ENCODE results near the gene ALPK1.

ALPK1 gene

DNA sequence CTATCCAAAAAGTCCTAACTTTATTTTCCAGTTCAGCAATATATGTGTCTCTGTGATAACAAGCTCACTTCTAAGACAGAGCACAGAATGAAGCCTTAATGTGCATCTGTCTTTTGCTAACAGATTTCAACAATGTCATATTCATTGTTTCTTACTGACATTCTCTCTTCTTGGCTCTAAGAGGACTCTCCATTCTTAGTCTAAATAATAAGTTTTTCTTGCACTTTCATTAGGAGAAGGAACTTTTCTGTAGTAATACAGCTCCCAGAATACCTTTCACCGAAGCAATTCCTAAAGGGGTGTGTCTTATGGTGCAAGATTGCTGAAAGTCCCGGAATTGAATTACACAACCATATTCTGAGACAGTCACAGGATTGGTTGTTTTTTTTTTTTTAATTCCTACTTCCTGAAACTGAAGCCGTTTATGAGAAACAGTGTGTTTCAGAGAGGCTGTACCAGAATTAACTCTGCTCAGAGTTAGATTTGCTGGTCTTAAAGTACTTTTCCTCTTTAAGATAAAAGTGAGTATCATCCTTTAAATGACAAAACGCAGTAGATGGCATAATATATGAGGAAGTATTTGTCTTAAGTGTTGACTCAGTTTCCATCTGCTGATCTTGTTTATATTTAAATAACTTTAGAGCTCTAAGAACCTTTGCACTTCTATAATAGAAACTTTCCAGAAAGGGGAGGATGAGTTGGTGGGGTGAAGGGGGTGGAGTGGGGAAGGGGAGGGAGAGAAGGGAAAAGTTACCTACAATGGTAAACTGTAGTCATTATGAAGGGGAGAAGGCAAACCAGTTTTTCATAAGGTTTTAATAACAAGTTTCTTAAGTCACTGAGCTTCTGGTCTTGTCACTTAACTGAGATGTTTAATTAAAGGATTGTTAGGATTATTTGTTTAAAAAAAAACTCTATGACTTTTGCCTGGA is at the start of gene ALPK1:
Gene ALPK1 (plus strand): TSS at position 421 of the 932 bp plus-strand sequence.
- H3K4me3 ChIP-seq (ENCODE audit: low read depth, low read length), result peak within 1 kb of the TSS; percentile 10

DNA sequence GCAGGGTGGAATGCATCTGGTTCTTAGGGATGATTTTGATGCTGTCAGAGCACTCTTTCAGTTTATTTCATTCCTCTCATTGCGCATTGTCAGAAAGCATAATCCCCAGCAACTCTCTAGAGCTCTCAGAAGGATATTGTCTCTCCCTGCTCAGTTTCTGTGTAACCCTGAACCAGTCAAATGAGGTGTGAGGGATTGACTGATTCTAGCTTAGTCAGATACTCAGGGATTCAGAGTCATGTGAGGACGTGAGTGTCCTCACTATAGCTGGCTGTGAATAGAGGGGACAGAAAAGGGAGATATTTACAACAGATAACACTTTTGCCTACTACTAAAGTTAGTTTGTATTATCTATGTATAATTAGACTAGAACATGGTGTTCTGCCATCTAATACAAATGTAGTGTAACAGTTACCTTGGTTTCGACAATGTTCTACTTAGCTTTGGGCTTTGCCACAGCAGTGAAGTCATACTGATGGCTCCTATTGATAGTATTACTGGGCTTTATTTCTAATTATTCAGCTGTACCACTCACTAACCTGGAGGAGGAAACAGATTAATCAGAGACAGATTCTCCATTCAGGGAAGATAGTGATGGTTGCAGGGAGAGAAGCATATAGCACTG is 46.0 kb upstream of the ALPK1 start:
- TF ChIP-seq, protein P1, sequence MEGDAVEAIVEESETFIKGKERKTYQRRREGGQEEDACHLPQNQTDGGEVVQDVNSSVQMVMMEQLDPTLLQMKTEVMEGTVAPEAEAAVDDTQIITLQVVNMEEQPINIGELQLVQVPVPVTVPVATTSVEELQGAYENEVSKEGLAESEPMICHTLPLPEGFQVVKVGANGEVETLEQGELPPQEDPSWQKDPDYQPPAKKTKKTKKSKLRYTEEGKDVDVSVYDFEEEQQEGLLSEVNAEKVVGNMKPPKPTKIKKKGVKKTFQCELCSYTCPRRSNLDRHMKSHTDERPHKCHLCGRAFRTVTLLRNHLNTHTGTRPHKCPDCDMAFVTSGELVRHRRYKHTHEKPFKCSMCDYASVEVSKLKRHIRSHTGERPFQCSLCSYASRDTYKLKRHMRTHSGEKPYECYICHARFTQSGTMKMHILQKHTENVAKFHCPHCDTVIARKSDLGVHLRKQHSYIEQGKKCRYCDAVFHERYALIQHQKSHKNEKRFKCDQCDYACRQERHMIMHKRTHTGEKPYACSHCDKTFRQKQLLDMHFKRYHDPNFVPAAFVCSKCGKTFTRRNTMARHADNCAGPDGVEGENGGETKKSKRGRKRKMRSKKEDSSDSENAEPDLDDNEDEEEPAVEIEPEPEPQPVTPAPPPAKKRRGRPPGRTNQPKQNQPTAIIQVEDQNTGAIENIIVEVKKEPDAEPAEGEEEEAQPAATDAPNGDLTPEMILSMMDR (IDR thresholded peaks at IDR 0.05; ENCODE audit: borderline replicate concordance, insufficient read depth, low read depth, low read length), result no peak
- H3K4me3 ChIP-seq (ENCODE audit: low read depth, low read length), result no peak overlapping the region

More for the DNA sequence above, at the start of gene ALPK1:
- TF ChIP-seq, protein P1 (IDR thresholded peaks at IDR 0.05; ENCODE audit: borderline replicate concordance, insufficient read depth, low read depth, low read length), result no peak

DNA sequence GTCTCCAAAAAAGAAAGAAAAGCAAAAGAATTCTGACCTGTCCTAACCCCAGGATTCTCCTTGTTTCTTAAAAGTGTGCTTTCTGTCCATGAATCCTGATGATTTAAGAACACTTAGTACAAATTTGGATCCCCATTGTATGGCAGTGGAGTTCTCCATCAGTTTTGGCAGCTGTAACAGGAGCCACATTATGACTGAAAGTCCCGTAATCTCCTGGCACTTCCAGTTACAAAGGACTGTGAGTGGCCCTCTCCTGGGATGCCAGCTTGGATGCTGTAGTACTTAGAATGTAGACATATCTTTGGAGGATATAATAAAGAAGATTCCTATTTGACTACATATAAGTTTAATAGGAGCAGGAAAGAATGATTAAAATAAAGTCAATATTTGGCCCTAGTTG is 44.9 kb upstream of the ALPK1 start:
- TF ChIP-seq, protein P1 (IDR thresholded peaks at IDR 0.05; ENCODE audit: borderline replicate concordance, insufficient read depth, low read depth, low read length), result no peak
- no peak overlapping the region for H3K4me3 ChIP-seq (ENCODE audit: low read depth, low read length)

DNA sequence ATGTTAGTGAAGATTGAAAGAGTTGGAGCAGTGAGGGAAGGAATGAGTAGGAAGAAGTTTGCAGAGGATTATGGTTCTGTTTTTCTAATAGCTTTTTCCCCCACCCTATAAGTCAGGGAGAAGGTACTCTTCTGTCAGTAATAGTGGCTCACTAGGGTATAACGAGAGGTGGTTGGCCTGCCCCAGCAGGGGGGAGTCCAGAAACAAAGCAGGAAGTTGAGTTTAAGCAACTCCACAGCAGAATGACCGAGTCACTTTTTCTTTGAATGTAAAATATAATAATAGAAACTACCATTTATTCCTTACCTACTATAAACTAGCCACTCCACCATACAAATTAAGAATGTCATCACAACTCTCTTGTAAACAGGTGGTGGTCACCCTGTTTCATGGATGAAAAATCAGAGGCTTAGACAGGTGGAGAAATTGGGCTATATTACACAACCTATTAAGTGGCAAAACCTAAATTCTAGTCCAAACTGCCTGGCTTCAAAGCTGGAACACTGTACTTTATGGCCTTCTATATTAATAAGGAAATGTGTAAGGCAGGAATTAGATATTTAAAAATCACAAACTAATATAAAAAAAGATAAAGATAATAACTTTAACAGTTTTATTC is 43.7 kb upstream of the ALPK1 start:
- H3K4me3 ChIP-seq (ENCODE audit: low read depth, low read length), result no peak overlapping the region
- TF ChIP-seq, protein P1 (IDR thresholded peaks at IDR 0.05; ENCODE audit: borderline replicate concordance, insufficient read depth, low read depth, low read length), result no peak

DNA sequence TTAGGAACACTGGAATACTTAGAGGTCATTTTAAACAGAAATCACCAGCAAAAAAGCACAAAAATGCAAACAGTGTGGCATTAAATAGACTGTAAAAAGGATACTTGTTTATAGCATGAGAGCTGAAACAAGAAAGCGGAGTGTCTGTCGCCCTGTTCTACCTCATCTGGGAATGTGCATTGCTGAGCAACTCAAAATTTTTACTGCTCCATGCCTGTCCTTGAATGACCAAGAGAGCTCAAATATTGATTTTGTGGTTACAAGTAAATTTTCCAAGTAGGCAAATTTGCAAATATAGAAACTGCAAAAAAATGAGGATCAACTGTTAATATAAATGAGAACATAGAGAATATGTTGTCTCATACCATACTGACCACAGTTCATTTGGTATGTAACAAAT is 40.1 kb upstream of the ALPK1 start:
- TF ChIP-seq, protein P1 (IDR thresholded peaks at IDR 0.05; ENCODE audit: borderline replicate concordance, insufficient read depth, low read depth, low read length), result no peak
- H3K4me3 ChIP-seq (ENCODE audit: low read depth, low read length), result no peak overlapping the region

DNA sequence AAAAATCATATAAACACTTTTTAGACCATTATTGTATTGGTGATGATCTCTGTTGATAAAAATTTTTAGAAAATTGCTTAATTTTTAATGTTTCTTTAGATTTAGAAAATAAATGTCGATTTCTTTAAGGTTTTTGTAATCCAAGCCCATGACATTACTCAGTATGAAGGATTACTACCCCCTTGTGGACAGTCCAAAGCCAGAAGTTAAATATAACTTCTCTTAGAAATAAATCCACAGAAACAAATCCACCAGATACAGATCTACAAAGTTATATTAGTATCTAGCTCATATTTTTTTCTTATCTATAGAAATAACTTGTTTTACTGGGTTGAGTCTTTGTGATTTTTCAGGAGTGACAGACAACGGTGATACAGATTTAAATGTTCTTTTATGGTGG is 30.3 kb upstream of the ALPK1 start:
- H3K4me3 ChIP-seq (ENCODE audit: low read depth, low read length), result no peak overlapping the region
- TF ChIP-seq, protein P1 (IDR thresholded peaks at IDR 0.05; ENCODE audit: borderline replicate concordance, insufficient read depth, low read depth, low read length), result 0 out of 2 replicates have a peak, but pooled peaks have one; percentile 9

Data from GM12875 (cell line).